ENCODE measurements around the gene PADI2.

DNA sequence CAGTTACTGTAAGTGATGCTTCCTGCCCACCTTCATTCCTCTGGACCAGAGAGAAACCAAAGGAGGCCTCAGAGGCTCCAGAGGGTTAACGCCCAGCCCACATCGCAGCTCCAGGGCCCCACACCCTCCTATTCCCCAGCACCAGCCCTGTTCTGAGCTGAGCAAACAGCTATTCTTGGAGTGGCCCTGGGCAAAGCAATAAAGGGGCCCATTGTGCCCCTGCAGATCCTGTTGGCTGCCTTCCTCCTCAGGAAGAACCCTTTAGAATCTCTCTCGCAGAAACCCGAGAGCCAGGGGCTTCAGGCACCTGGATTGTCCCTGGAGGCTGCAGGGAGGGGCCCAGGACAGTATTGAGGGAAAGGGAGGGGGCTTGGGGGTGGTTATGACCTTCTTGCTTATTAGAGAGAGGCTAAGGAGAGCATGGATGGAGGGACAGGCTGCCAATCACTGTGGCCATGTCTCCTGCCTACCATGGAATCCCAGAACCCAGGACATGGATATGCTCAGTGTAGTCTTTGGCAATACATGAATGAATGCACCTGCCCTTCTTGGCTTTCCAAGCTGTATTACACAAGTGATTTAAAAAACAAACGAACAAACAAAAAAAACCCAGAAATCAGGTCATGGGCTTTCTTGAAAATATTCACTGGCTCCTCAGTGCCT is 9.2 kb downstream of the PADI2 start:
- TF ChIP-seq, protein P1, sequence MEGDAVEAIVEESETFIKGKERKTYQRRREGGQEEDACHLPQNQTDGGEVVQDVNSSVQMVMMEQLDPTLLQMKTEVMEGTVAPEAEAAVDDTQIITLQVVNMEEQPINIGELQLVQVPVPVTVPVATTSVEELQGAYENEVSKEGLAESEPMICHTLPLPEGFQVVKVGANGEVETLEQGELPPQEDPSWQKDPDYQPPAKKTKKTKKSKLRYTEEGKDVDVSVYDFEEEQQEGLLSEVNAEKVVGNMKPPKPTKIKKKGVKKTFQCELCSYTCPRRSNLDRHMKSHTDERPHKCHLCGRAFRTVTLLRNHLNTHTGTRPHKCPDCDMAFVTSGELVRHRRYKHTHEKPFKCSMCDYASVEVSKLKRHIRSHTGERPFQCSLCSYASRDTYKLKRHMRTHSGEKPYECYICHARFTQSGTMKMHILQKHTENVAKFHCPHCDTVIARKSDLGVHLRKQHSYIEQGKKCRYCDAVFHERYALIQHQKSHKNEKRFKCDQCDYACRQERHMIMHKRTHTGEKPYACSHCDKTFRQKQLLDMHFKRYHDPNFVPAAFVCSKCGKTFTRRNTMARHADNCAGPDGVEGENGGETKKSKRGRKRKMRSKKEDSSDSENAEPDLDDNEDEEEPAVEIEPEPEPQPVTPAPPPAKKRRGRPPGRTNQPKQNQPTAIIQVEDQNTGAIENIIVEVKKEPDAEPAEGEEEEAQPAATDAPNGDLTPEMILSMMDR (IDR thresholded peaks at IDR 0.05), result no peak
- TF ChIP-seq POLR2A (IDR thresholded peaks at IDR 0.05), result no peak
